Left ventricle myocardium inferior (tissue), 1 donor: ENCODE data around the gene MBNL3. TPM values are rescaled to one million over a fixed set of nuclear protein-coding genes. Genes with fewer than 3 reads are reported as not detected.
"Not testable (repeated sequence)": the region's sequence is repeated elsewhere in the genome, so short reads cannot be mapped to it uniquely, and the experiment has no call there.

Experiments used
- DNase-seq: peaks from one replicate; pipeline ENCODE4 v3.0.0-alpha.2; 2020
- H3K27ac ChIP-seq: fragments of 200-600 bp; replicated peaks from 2 replicates; pipeline ENCODE4 v1.8.0; 2021
- H3K27me3 ChIP-seq: fragments of 200-600 bp; 2 replicates; pipeline ENCODE4 v1.8.0; 2021; ENCODE audit warnings: low read depth
- H3K36me3 ChIP-seq: fragments of 200-600 bp; 2 replicates; pipeline ENCODE4 v1.8.0; 2021
- H3K4me1 ChIP-seq: fragments of 200-600 bp; 2 replicates; pipeline ENCODE4 v1.8.0; 2021
- H3K4me3 ChIP-seq: fragments of 200-600 bp; 2 replicates; pipeline ENCODE4 v1.8.0; 2021; ENCODE audit warnings: mild to moderate bottlenecking, moderate library complexity
- H3K9me3 ChIP-seq: fragments of 200-600 bp; replicated peaks from 2 replicates; pipeline ENCODE4 v1.8.0; 2021
- CTCF ChIP-seq: fragments of 200-600 bp; IDR thresholded peaks from 2 replicates; pipeline ENCODE4 v1.8.0; 2021; ENCODE audit warnings: antibody characterized with exemption, mild to moderate bottlenecking, borderline replicate concordance
- intact Hi-C: fragments of 100-400 bp; cut with micrococcal nuclease; formaldehyde crosslinking; loops from one replicate; pipeline ENCODE4 v1.11.0; 2022
- total RNA-seq: library from RNA; stranded (reverse); fragmentation: NEBNext Ultra II Directional; extraction: Animal tissue kit (Norgen Biotek cat#: 25700); gene quantifications from one replicate; pipeline ENCODE4 v1.2.1, GENCODE V29; 2021
- donor health status: DM: no; HTN: yes; CAD: no; lungs with severe emphysema.

MBNL3 gene
- total RNA-seq, 1 donor from 2014 or later, result 38.5 TPM

DNA sequence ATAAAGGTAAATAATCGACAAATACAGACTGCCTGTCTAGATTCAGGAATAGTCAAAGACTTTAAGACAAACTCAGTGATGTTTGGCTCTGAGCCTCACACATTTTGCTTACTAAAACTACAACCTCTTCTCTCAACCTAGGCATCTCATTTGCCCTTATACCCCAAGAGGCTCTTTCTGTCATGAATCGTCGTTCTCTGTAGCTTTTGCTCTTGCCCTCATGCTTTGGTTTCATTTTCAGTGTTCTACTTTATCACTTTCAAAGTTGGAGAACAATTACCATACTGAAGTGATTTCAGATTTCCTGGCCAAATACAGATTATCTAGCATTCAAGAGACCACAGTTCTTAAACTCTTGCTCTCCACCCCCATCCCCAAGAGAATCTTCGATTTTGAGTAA lies 155.5 kb downstream of the MBNL3 start:
- Histone ChIP-seq H3K9me3 (no peaks in the 10 kb centered on the region), H3K27me3 (no peaks in the 10 kb centered on the region), H3K27ac (no peak overlapping the region), H3K4me1 (no peaks in the 10 kb centered on the region), H3K36me3 (no peaks in the 10 kb centered on the region), H3K4me3 (no peak overlapping the region)
- intact Hi-C loops, result no loop called here
- DNase-seq, result no peak
- TF ChIP-seq CTCF, result no peak

DNA sequence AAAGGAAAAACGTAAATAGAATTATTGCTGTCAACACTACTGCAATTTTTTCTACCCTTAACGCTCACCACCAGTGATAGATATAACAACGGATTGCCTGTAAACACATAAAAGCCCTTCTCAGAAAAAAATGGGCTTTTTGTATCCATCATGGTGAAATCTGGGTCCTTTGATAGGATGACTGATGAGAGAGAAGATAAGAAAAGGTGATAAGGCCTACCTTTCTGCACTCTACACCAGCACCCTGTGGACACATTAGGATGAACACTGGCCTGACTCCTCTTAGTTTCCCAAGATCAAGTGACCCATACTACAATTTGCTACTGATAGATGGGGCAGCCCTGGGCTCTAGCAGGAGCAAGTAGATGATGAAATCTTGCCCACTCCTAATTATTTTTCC lies 157.3 kb downstream of the MBNL3 start:
- H3K9me3 ChIP-seq, result no peaks in the 10 kb centered on the region
- H3K27me3 ChIP-seq, result no peaks in the 10 kb centered on the region
- no peaks in the 10 kb centered on the region for H3K4me1 ChIP-seq
- intact Hi-C loops, result no loop called here
- H3K27ac ChIP-seq, result no peak overlapping the region
- TF ChIP-seq CTCF, result no peak
- H3K4me3 ChIP-seq, result no peak overlapping the region
- no peak for DNase-seq
- H3K36me3 ChIP-seq, result no peaks in the 10 kb centered on the region

DNA sequence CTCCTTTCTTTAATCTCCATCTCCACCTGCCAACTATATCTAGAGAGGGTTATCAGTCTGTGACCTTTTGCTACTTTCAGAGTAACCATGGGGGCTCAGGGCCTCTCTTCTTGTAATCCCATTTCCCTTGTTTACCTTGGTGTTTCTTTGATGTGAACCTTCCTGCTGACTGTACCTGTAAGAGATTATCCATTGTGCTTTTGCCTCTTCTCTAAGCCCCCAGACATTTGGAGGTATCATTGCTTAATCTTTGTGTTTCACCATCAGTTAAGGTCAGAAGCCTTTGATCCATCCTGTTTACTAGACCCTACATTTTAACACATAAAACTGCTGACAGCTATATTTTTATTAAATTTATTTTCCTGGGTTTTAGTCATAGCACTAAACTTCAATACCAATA lies 157.8 kb downstream of the MBNL3 start:
- TF ChIP-seq CTCF, result no peak

DNA sequence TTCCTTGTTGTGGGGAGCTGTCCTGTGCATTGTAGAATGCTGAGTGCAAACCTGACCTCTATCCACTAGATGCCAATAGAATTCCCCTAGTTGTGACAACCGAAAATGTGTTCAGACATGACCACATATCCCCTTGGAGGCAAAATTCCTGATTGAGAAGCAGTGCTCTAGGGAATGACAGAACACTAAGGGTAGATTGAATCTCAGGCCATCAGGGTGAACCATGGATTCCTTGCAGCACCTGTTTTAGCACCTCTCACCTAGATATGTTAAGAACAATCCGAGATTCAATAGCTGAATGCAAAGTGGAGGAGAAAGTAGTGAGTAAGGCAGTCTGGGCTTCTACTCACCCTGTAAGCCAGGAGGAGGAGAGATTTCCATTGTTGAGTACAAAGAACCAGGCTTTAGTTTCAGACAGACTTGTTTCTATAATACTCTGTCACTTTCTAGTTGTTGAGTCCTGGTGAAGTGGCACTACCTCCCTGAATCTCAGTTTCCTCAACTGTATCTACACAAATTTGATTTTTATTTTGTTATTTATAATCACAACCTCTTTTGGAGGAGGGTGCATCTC lies 158.6 kb downstream of the MBNL3 start:
- H3K4me3 ChIP-seq, result no peak overlapping the region
- intact Hi-C loops, result no loop called here
- H3K27ac ChIP-seq, result no peak overlapping the region
- no peaks in the 10 kb centered on the region for H3K4me1 ChIP-seq
- DNase-seq, result no peak
- no peak for TF ChIP-seq CTCF
- H3K9me3 ChIP-seq, result no peaks in the 10 kb centered on the region
- no peaks in the 10 kb centered on the region for H3K27me3 ChIP-seq
- H3K36me3 ChIP-seq, result no peaks in the 10 kb centered on the region

More for the DNA sequence above, 157.8 kb downstream of the MBNL3 start:
- no peak overlapping the region for H3K4me3 ChIP-seq
- H3K9me3 ChIP-seq, result no peaks in the 10 kb centered on the region
- H3K27ac ChIP-seq, result no peak overlapping the region
- H3K36me3 ChIP-seq, result no peaks in the 10 kb centered on the region
- no peaks in the 10 kb centered on the region for H3K4me1 ChIP-seq
- intact Hi-C loops, result no loop called here
- H3K27me3 ChIP-seq, result no peaks in the 10 kb centered on the region
- DNase-seq, result no peak

DNA sequence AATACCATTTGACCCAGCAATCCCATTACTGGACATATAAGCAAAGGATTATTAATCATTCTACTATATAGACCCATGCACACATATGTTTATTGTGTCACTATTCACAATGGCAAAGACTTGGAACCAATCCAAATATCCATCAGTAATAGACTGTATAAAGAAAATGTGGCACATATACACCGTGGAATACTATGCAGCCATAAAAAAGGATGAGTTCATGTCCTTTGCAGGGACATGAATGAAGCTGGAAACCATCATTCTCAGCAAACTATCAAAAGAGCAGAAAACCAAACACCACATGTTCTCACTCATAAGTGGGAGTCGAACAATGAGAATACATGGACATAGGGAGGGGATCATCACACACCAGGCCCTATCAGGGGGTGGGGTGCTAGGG lies 161.9 kb downstream of the MBNL3 start:
- H3K27ac ChIP-seq, H3K4me3 ChIP-seq, H3K4me1 ChIP-seq, intact Hi-C loops, H3K36me3 ChIP-seq, DNase-seq, H3K27me3 ChIP-seq, H3K9me3 ChIP-seq: not testable (repeated sequence)
